ENCODE data around the gene NELL1. TPM values are rescaled to one million over a fixed set of nuclear protein-coding genes. Genes with fewer than 3 reads are reported as not detected.

The NELL1 gene
- total RNA-seq, 3 donors from 2014 or later (not counting 1 experiment from before 2014, with no cell fraction given), result not detected

- no peaks in the 10 kb centered on the region for H3K9me3 ChIP-seq (ENCODE audit: control insufficient read depth, insufficient read depth, low read length)
- no peaks in the 10 kb centered on the region for H3K36me3 ChIP-seq (ENCODE audit: control insufficient read depth, insufficient read depth, low read length)
- Mint-ChIP-seq H3K4me1 (no peaks in the 10 kb centered on the region), H3K27me3 (ENCODE audit: low read depth in 2 of 2) (no peaks in the 10 kb centered on the region), H3K27ac (no peak overlapping the region), H3K9me3 (peaks cover 2 to 5% of the 10 kb centered on the region in 2 donors), H3K4me3 (no peak overlapping the region), H3K36me3 (no peaks in the 10 kb centered on the region)
- H3K27me3 ChIP-seq (ENCODE audit: control insufficient read depth, insufficient read depth, low read length), result no peaks in the 10 kb centered on the region
- intact Hi-C loops (cut with micrococcal nuclease), result no loop called here
- ATAC-seq, result no peak
- no peaks in the 10 kb centered on the region for H3K4me1 ChIP-seq (ENCODE audit: control insufficient read depth, insufficient read depth, low read length)
- H3K27ac ChIP-seq (ENCODE audit: low read length), result no peak overlapping the region
- TF ChIP-seq CTCF (IDR thresholded peaks at IDR 0.05), result no peak
- no peak overlapping the region for H3K4me3 ChIP-seq (ENCODE audit: low read length)
- no peak for DNase-seq
These were observed 195.2 kb downstream of the NELL1 start for GRCh38 chr11:20864628-20865027.

GRCh38 chr11:20865161-20865560 lies 195.8 kb downstream of the NELL1 start:
- Mint-ChIP-seq H3K27ac (no peak overlapping the region), H3K4me1 (no peaks in the 10 kb centered on the region), H3K36me3 (no peaks in the 10 kb centered on the region), H3K9me3 (peaks cover 2% of the 10 kb centered on the region in 2 donors), H3K27me3 (ENCODE audit: low read depth in 2 of 2) (no peaks in the 10 kb centered on the region), H3K4me3 (no peak overlapping the region)
- H3K4me1 ChIP-seq (ENCODE audit: control insufficient read depth, insufficient read depth, low read length), result no peaks in the 10 kb centered on the region
- no peak for TF ChIP-seq CTCF (IDR thresholded peaks at IDR 0.05)
- H3K27ac ChIP-seq (ENCODE audit: low read length), result no peak overlapping the region
- ATAC-seq (no peak), DNase-seq (no peak)
- no peaks in the 10 kb centered on the region for H3K9me3 ChIP-seq (ENCODE audit: control insufficient read depth, insufficient read depth, low read length)
- no peak overlapping the region for H3K4me3 ChIP-seq (ENCODE audit: low read length)
- H3K27me3 ChIP-seq (ENCODE audit: control insufficient read depth, insufficient read depth, low read length), result no peaks in the 10 kb centered on the region
- intact Hi-C loops (cut with micrococcal nuclease), result no loop called here
- H3K36me3 ChIP-seq (ENCODE audit: control insufficient read depth, insufficient read depth, low read length), result no peaks in the 10 kb centered on the region
- 91% methylated on average over 2 of the region's 4 CpGs for WGBS (ENCODE audit: insufficient coverage)

GRCh38 chr11:20869123-20869522 lies 199.7 kb downstream of the NELL1 start:
- H3K27ac ChIP-seq (ENCODE audit: low read length), result no peak overlapping the region
- Mint-ChIP-seq H3K4me3 (no peak overlapping the region), H3K27ac (no peak overlapping the region), H3K27me3 (ENCODE audit: low read depth in 2 of 2) (no peaks in the 10 kb centered on the region), H3K36me3 (no peaks in the 10 kb centered on the region), H3K4me1 (no peaks in the 10 kb centered on the region), H3K9me3 (peaks cover 2 to 4% of the 10 kb centered on the region in 2 donors)
- no peaks in the 10 kb centered on the region for H3K27me3 ChIP-seq (ENCODE audit: control insufficient read depth, insufficient read depth, low read length)
- no peaks in the 10 kb centered on the region for H3K9me3 ChIP-seq (ENCODE audit: control insufficient read depth, insufficient read depth, low read length)
- intact Hi-C loops (cut with micrococcal nuclease), result no loop called here
- H3K4me1 ChIP-seq (ENCODE audit: control insufficient read depth, insufficient read depth, low read length), result no peaks in the 10 kb centered on the region
- ATAC-seq, result no peak
- H3K36me3 ChIP-seq (ENCODE audit: control insufficient read depth, insufficient read depth, low read length), result no peaks in the 10 kb centered on the region
- H3K4me3 ChIP-seq (ENCODE audit: low read length), result no peak overlapping the region
- DNase-seq, result no peak
- TF ChIP-seq CTCF (IDR thresholded peaks at IDR 0.05), result no peak

GRCh38 chr11:20873054-20873453 lies 203.7 kb downstream of the NELL1 start:
- peaks cover 2% of the 10 kb centered on the region for H3K27me3 ChIP-seq (ENCODE audit: control insufficient read depth, insufficient read depth, low read length)
- Mint-ChIP-seq H3K9me3 (peaks cover 0 to 7% of the 10 kb centered on the region in 2 donors), H3K27ac (no peak overlapping the region), H3K27me3 (ENCODE audit: low read depth in 2 of 2) (no peaks in the 10 kb centered on the region), H3K4me1 (no peaks in the 10 kb centered on the region), H3K36me3 (no peaks in the 10 kb centered on the region), H3K4me3 (no peak overlapping the region)
- H3K9me3 ChIP-seq (ENCODE audit: control insufficient read depth, insufficient read depth, low read length), result no peaks in the 10 kb centered on the region
- H3K4me3 ChIP-seq (ENCODE audit: low read length), result no peak overlapping the region
- no peak for TF ChIP-seq CTCF (IDR thresholded peaks at IDR 0.05)
- WGBS (ENCODE audit: insufficient coverage), result 0% methylated on average over 3 of the region's 3 CpGs
- ATAC-seq, result no peak
- no peaks in the 10 kb centered on the region for H3K36me3 ChIP-seq (ENCODE audit: control insufficient read depth, insufficient read depth, low read length)
- H3K27ac ChIP-seq (ENCODE audit: low read length), result no peak overlapping the region
- DNase-seq, result no peak
- intact Hi-C loops (cut with micrococcal nuclease), result no loop called here
- H3K4me1 ChIP-seq (ENCODE audit: control insufficient read depth, insufficient read depth, low read length), result no peaks in the 10 kb centered on the region

Data from natural killer cell (primary cell).